GM21360 (cell line): ENCODE data around the gene SLC35E2B.
"Not testable (repeated sequence)": the region's sequence is repeated elsewhere in the genome, so short reads cannot be mapped to it uniquely, and the experiment has no call there.

Experiments used
- ATAC-seq: cut with Tn5 transposase; IDR thresholded peaks from one replicate; pipeline ENCODE4 v1.9.1; 2021; ENCODE audit warnings: mild to moderate bottlenecking, moderate library complexity; ENCODE audit not compliant: unreplicated experiment

The SLC35E2B gene

DNA sequence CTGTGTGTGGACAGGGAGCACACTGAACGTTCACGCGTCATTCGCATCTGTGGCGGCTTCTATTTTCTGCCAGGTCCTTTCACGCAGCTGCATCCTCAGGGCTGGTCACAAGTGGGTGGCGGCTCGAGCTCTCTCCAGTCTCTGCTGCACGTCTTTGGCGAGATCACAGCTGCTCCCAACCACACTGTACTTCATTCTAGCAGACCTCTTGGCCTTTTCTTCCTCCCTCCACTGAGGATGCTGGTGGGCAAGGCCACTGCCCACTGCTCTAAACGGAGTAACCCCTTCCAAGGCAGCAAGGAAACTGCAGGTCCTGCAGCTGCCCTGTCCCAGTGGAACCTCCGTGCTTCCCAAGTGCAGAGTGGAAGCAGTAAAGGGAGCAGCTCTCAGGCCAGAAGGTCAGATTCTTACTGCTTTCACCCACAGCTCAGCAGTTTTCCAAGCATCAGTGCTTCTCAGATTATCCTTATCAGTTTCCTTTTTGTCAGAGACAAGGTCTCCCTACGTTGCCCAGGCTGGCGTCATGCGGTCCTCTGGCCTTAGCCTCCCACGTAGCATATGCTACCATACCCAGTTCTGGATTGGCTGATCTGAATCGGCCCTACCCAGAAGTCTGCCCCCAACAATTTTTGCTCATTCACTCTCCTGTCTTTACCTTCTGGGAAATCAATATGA lies 44.9 kb downstream of the SLC35E2B start:
- not testable (repeated sequence) for ATAC-seq

DNA sequence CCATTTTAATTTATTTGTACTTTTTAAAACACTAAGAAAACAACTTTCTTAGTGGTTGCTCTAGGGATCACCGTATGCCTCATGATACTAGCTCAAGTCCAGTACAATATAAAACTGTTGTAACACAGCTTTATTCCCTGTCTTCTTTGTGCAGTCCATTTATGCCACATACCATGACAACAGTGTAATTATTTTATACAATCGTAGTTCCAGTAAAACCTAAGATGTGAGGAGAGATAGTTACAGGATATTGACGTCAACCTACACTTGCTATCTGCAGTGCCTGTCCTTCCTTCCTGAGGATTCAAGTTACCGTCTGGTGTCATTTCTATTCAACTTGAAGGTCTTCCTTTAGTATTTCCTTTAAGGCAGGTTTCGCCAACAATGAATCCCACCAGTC lies 46.3 kb downstream of the SLC35E2B start:
- ATAC-seq: not testable (repeated sequence)

DNA sequence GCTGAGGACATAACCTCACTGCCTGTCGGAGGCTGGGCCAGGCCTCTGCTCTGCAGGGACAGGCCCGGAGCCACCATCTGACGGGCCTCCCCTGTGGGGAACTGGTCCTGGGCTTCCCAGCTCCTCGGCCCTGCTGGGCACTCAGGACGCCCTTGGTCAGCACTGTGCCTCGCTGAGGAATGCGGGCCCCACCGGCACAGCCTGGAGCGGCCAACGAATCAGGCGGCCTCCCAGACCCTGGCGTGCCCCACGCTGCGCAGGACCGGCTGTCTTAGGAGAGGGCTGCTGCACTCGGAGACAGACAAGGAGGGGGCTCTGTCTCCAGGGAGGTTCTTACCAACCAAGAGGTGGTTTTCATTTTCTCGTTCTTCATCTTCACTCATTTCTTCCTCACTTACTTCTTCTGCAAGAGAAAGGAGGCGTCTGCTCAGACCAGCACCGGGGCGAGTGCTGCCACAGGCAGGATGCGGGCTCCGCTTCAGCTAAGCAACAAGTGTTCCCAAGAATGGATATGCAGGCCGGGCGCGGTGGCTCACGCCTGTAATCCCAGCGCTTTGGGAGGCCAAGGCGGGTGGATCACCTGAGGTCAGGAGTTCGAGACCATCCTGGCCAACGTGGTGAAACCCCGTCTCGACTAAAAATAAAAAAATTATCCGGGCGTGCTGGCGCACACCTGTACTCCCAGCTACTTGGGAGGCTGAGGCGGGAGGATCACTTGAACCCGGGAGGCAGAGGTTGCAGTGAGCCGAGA lies 51.7 kb downstream of the SLC35E2B start:
- ATAC-seq: not testable (repeated sequence)

DNA sequence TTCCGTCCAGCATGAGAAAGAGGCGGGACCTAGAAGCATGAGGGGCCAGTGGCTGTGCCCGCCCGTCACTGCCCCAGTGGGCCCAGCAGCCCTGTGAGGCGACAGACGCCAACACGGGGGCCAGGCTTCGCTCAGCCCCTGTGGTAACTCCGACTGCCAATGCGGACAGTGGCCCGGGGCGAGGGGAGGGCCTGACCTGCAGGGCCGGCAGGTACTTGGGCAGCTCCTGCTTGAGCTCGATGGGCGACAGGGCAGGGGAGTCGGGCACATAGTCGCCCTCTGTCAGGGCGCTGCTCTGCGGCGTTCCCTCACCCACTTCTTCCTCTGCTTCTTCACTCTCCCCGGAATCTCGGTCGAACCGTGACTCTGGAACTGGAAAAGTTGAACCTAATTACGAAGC lies 52.5 kb downstream of the SLC35E2B start:
- ATAC-seq: not testable (repeated sequence)

DNA sequence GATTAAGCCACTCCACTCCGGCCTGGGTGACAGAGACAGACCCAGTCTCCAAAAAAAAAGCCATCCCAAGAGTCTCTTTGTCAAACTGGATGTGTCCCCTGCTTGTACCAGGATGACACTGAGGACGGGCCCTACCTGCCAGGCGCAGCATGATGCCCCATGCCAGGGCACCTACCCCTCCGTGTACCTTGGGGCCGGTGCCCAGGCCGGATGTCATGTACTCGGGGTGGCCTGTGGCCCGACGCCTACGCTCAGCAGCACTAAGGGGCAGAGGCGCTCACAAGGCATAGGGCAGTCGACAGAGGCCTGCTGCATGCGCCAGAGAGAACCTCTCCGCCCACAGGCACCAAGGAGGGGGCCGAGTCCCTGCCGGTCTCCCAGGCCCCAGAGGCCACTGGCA lies 53.2 kb downstream of the SLC35E2B start:
- ATAC-seq: not testable (repeated sequence)

DNA sequence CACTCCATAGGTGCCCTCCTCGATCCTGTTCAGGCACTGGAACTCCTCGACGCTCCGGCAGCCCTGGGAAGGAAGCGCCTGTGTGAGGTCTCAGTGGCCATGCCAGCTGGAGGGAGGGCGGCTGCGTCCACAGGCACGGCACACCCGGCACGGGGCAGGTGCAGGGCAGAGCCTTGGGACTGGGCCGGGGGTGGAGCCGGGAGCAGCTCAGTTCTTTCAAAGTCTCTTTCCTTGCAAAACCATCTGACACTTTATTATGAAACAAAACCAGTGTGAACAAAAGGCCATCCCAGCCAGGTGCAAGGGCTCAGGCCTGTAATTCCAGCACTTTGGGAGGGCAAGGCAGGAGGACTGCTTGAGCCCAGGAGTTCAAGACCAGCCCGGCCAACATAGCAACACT lies 54.1 kb downstream of the SLC35E2B start:
- ATAC-seq: not testable (repeated sequence)

DNA sequence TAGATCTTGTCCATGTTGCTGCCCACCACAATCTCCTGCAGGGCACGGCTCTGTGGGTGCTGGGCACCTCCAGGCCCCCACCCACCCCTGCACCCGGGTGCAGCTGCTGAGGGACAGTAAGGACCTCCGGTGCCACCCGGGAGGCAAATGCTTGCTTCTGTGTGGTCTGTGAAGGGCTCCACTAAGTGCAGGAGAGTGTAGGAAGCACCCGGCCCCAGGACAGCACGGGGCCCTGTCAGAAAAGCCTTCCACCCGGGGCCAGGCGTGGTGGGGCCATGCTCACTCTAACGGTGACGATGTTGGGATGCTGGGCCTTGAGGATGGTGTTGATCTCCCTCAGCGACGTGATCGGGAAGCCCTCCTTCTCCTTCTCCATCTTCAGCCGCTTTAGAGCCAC lies 55.1 kb downstream of the SLC35E2B start:
- ATAC-seq: not testable (repeated sequence)

DNA sequence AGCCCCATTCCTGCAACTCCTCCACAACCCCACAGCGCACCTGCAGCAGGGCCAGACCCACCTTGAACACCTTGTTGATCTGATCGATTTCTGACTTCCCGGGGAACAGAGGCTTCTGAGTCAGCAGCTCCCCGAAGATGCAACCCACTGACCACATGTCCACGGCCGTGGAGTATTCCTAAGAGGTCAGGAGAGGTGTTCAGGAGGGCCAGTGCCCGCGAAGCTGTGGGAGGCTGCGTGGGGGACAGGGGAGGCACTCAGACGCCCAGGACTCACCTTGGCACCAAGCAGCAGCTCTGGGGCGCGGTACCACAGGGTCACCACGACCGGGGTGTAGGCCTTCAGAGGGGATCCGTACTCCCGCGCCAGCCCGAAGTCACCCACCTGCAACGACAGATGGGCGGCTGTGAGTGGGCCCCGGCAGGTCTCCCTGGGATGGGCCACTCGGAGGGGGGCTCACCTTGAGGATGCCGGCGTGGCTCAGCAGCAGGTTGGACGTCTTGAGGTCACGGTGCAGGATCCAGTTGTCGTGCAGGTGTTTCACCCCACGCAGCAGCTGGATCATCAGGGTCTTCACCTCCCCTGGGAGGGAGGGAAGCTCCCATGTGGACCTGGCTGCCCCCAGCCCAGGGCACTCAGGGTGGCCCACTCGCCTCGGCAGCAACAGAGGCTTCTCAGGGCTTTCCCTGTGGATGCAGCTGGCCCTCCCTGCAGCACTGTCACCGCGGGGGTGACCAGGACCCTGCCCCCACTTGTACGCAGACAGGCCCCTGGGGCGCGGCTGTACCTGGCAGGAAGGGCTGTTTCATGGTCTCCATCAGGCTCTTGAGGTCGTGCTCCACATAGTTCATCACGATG lies 55.7 kb downstream of the SLC35E2B start:
- ATAC-seq: not testable (repeated sequence)

DNA sequence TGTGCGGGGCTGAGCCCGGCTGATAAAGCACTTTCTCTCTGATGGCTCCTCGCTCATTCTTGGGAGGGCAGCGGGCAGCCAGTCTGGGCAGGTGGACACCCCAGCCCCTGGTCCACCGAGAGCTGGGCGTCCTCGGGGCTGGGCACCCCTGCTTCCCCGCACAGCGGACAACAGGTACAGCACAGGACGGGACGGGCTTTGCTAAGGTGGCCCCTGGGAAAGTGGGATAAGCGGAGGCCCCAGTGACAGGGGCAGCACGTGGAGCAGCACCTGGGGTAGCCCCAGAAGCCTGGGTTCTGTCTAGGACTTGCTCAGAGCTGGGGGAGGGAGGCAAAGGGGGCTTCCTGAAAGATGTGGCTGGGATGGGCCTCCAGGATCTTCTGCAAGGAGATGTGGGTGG lies 58.0 kb downstream of the SLC35E2B start:
- ATAC-seq: not testable (repeated sequence)

DNA sequence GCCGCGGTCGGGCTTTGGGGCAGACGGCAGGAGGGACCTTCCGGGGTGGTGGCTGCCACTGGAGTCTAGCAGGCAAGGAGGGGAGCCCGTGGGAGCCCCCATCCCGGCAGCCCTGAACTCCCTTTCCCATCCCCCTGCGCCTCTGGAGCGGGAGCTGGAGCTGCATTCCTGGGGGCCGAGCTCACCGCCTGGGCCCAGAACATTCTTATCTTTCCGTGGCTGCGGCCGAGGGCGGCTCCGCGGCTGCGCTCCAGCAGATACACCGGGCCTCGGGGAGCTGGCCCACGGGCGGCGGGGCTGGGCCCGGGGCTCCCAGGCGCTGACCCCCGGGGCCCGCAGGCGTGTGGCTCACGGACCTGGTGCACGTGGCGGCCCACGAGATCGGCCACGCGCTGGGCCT lies 59.2 kb downstream of the SLC35E2B start:
- ATAC-seq: not testable (repeated sequence)

DNA sequence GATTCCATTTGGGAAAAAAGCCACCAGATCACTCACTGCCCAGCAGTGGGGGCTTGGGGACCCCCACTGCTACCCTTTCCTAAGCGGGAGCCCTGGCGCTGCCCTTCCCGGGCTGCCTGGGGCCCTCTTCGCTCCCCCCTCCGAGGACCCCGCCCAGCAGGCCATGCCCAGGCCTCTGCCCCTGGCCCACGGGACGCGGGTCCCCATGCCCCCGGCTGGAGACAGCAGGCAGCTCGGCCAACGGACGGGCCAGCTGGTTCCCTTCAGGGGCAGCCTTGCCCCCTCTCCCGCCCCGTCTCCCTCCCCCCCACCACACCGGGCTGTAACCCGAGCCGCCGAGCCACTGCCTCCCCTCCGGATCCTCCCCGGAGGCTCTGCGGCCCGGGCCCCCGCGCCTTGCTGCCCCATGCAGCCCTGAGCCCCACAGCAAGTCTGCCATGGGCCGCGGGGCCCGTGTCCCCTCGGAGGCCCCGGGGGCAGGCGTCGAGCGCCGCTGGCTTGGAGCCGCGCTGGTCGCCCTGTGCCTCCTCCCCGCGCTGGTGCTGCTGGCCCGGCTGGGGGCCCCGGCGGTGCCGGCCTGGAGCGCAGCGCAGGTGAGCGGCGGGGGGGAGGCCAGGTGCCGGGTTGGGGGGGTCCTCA lies 60.7 kb downstream of the SLC35E2B start, which contains the start of gene MMP23B:
Gene MMP23B (plus strand): TSS at position 392 of the 639 bp plus-strand sequence. CDS start 46 bp downstream, at position 438.
- ATAC-seq: no peak

DNA sequence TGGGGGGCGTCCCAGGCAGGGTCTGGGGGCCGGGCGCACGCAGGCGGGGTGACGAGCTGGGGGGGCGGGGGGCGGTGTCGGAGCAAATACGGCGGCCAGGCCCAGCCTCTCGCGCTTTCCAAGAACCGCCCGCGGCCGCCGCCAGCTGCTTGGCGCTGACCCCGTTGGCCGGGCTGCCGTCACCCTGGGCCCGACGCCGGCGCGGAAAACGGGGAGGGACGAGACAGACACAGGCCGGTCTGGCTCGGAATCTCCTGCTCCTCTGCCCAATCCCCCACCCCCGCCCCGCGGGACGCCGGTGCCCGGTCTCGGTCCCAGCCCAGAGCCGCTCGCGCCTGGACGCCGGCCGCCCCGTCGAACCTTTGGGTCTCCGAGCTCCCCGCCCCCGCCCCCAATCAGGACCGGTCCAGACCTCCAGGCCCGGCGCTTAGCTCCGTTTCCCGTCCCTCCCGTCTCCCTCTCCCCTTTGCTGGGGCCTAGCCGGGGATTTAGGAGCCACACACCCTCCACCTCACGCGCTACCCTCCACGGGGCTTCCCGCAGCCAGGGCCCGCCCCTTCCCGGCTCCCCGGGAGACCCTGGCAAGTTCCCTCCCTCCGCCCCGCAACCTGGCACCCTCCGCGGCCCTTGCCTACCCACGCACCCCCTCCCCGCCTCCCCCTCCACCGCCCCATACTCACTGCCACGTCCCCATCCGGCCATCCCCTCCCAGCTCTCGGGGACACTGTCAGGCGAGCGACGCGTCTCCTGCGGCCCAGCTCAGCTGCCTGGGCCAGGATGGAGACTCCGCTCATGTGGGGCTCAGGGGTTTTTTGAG lies 61.4 kb downstream of the SLC35E2B start:
- no peak for ATAC-seq

DNA sequence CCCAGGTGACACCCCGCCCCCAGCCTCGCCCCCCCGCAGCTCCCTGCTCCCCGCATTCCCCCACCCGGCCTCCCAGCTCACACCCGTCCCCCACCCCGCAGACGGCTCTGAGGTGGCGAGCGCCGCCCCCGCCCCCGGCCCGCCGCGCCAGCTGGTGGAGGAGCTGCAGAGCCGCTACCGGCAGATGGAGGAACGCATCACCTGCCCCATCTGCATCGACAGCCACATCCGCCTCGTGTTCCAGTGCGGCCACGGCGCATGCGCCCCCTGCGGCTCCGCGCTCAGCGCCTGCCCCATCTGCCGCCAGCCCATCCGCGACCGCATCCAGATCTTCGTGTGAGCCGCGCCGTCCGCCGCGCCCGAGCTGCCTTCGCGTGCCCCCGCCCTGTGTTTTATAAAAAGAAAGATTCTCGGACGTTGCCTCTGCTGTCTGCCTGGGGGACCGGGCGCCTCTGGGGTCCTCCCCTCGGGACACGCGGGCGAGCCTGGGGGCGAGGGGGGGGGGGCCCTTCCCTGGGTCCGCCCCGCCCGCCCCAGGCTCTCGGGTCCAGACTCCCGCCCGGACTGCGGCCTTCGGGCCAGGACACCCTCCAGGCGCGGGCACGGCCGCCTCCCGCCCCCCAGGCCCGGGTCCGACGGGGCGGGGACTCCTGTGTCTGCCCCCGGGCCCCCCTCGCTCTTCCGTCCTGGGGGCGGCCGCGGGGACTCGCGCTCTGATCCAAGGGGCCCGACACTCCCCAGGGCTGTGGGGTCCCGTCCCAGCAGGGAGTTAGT lies 62.2 kb downstream of the SLC35E2B start:
- ATAC-seq: no peak

DNA sequence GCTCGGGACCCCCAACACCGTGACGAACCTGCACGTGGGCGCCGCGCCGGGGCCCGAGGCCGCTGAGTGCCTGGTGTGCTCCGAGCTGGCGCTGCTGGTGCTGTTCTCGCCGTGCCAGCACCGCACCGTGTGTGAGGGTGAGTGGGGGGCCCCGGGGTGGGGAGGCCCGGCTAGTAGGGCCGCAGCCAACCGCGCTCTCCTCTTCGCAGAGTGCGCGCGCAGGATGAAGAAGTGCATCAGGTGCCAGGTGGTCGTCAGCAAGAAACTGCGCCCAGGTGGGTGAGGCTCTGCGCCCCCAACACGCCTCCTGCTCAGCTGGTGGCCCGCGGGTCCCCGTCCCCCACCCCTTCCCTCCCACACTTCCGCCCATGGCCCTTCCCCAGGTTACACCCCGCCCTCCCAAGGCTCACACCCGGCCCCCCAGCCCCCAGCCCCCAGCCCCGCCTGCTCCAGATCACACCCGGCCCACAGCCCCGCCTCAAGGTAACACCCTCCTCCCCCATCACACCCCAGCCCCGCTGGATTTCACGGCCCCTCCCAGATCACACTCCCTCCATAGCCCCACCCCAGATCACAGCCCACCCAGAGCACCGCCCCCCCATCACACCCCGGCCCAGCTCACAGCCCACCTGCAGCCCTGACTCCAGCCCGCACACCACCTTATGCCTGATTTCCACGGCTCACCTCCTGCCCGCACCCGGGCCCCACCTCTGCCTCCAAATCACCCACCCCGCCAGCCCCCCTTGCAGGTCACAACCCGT lies 63.0 kb downstream of the SLC35E2B start:
- no peak for ATAC-seq

DNA sequence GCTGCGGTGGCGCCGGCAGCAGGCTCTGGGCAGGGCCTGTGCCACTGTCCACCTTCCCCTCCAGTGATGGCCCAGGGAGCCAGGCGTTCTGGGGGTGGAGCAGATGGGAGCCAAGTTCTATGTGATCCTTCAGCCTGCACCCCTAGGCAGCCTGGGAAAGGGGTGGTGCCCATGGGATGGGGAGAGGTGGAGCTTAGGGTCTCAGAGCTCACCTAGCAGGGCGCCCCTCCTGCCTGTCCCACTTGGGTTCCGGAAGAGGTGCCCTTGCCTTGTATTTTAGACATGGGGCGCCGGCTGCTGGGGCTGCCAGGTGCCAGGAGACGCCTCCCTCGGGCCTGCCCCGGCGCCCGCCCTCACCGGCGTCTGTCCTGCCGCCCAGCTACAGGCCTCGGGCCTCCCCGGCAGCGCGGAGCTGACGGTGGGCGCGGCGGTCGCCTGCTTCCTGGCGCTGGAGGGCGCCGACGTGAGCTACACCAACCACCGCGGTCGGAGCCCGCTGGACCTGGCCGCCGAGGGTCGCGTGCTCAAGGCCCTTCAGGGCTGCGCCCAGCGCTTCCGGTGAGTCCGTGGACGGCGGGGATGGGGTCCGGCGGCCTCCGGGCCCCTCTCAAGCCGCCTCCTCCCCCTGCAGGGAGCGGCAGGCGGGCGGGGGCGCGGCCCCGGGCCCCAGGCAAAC lies 63.7 kb downstream of the SLC35E2B start:
- no peak for ATAC-seq

DNA sequence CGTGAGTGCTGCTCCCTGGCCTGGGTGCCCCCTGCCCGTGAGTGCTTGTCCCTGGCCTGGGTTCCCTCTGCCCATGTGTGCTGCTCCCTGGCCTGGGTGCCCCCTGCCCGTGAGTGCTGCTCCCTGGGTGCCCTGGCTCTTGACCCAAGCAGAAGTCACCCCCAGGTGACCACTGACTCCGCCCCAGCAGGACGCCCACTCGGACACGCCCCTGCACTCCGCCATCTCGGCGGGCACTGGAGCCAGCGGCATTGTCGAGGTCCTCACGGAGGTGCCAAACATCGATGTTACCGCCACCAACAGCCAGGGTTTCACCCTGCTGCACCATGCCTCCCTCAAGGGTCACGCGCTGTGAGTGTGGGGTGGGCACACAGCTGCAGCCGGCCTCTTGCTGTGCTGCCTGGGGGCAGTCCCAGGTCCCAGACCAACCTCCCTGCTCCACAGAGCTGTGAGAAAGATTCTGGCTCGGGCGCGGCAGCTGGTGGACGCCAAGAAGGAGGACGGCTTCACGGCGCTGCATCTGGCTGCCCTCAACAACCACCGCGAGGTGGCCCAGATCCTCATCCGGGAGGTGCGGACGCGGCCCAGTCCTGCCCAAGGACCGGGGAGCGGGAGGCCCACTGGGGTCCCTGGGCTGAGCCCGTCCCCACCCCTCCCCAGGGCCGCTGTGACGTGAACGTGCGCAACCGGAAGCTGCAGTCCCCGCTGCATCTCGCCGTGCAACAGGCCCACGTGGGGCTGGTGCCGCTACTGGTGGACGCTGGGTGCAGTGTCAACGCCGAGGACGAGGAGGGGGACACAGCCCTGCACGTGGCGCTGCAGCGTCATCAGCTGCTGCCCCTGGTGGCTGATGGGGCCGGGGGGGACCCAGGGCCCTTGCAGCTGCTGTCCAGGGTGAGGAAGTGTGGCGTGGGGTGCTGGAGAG lies 64.5 kb downstream of the SLC35E2B start:
- ATAC-seq: no peak

DNA sequence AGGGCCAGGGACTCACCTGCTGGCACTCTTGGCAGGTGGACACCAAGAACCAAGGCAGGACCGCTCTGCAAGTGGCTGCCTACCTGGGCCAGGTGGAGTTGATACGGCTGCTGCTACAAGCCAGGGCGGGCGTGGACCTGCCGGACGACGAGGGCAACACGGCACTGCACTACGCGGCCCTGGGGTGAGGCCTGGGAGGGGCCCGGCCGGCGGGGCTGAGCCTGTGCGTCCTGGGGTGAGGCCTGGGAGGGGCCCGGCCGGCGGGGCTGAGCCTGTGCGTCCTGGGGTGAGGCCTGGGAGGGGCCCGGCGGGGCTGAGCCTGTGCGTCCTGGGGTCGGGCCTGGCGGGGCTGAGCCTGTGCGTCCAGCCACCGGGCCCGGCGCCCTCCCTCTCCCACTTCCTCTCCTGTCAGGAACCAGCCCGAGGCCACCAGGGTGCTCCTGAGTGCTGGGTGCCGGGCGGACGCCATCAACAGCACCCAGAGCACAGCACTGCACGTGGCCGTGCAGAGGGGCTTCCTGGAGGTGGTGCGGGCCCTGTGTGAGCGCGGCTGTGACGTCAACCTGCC lies 65.2 kb downstream of the SLC35E2B start:
- ATAC-seq: no peak
